ENCODE measurements around the gene SLC25A6. TPM values are rescaled to one million over a fixed set of nuclear protein-coding genes. Genes with fewer than 3 reads are reported as not detected.
A peak's percentile ranks its signal among the peaks of the same experiment; 100 is the strongest.
"Not testable (repeated sequence)": the region's sequence is repeated elsewhere in the genome, so short reads cannot be mapped to it uniquely, and the experiment has no call there.

The SLC25A6 gene
- total RNA-seq, 1 donor from 2014 or later = 147 TPM

GRCh38 chrX:1360171-1360570 lies 31.7 kb downstream of the SLC25A6 start:
- DNase-seq (ENCODE audit: low spot score) = no peak

GRCh38 chrX:1359477-1359873 lies 32.4 kb downstream of the SLC25A6 start:
- intact Hi-C loops (cut with DNase I) = no loop called here
- DNase-seq (ENCODE audit: low spot score) = no peak

More at GRCh38 chrX:1360171-1360570, 31.7 kb downstream of the SLC25A6 start:
- intact Hi-C loops (cut with DNase I) = no loop called here

GRCh38 chrX:1358793-1359476 lies 33.0 kb downstream of the SLC25A6 start:
- no peak for DNase-seq (ENCODE audit: low spot score)

GRCh38 chrX:1357993-1358392 lies 33.9 kb downstream of the SLC25A6 start:
- no peak for DNase-seq (ENCODE audit: low spot score)
- intact Hi-C loops (cut with DNase I) = no loop called here

More at GRCh38 chrX:1358793-1359476, 33.0 kb downstream of the SLC25A6 start:
- intact Hi-C loops (cut with DNase I) = no loop called here

DNA sequence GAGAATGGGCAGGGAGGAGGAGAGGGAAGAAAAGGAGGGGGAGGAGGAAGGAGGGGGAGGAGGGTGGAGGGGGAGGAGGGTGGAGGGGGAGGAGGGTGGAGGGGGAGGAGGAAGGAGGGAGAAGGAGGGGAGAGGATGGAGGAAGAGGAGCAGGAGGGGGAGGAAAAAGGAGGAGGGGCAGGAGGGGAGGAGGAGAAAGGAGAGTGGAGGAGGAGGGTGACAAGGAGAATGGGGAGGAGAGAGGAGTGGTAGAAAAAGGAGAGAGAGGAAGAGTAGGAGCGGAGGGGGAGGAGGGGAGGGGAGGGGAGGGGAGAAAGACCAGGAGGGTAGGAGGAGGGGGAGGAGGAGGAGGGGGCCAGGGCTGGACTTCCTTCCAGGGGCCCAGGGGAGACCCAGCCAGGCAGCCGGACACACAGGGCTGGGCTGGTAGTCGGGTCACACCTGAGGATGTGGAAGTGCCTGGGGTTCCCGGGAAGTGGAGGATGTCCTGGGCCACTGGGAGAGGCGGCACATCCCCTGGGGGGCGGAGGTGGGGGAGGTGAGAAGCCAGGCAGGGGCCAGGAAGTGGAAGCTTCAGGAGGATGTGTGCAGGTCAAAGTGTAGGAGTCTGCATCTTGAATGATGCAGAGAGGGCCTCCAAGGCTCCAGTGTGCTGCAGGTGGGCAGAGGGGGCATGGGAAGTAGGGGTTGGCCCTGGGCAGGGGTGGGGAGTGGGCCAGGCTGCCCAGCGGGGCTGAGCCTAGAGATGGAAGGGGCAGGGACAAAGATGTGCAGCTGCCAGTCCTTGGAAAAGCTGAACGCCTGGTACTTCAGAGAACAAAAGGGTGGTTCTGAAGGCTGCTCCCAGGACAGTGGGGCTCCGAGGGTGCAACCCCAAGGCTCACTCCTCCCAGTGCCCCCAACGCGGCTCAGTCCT lies 36.5 kb downstream of the SLC25A6 start:
- DNase-seq (ENCODE audit: low spot score) = no peak
- intact Hi-C loops (cut with DNase I) = no loop called here

GRCh38 chrX:1354036-1355019 lies 37.6 kb downstream of the SLC25A6 start:
- DNase-seq (ENCODE audit: low spot score) = no peak
- intact Hi-C loops (cut with DNase I) = no loop called here

GRCh38 chrX:1351981-1352714 lies 39.8 kb downstream of the SLC25A6 start:
- intact Hi-C loops (cut with DNase I) = no loop called here
- no peak for DNase-seq (ENCODE audit: low spot score)

DNA sequence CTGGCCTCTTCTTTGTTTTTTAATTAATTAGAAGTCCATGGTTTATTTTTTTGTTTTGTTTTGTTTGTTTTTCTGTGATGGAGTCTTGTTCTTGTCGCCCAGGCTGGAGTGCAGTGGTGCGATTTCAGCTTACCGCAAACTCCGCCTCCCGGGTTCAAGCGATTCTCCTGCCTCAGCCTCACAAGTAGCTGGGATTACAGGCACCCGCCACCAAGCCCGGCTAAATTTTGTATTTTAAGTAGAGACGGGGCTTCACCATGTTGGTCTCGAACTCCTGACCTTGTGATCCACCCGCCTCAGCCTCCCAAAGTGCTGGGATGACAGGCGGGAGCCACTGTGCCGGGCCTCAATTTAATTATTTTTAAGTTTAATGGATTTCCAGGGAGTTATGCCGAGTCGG lies 42.3 kb downstream of the SLC25A6 start:
- DNase-seq (ENCODE audit: low spot score); intact Hi-C loops (cut with DNase I): not testable (repeated sequence)

GRCh38 chrX:1341545-1342184 lies 50.2 kb downstream of the SLC25A6 start:
- intact Hi-C loops (cut with DNase I) = no loop called here
- DNase-seq (ENCODE audit: low spot score) = no peak

- intact Hi-C loops (cut with DNase I) = no loop called here
- no peak for DNase-seq (ENCODE audit: low spot score)
Measured at GRCh38 chrX:1336948-1337779, 54.7 kb downstream of the SLC25A6 start.

- intact Hi-C loops (cut with DNase I) = no loop called here
- peak; percentile 82 for DNase-seq (ENCODE audit: low spot score)
Measured at GRCh38 chrX:1336331-1336943, 55.5 kb downstream of the SLC25A6 start, which contains the start of gene IL3RA. IL3RA (plus strand) TSS chrX:1336785; CDS start chrX:1341766, 4,981 bp downstream.

Other genes starting within 250 kb of the SLC25A6 start
- gene CRLF2, start 179.5 kb downstream of the SLC25A6 start, total RNA-seq = not detected
- gene CSF2RA, start 123.3 kb downstream of the SLC25A6 start, total RNA-seq = 2.2 TPM
- 7.6 TPM for gene IL3RA, start 55.3 kb downstream of the SLC25A6 start, total RNA-seq
- gene ASMTL, start 60.8 kb upstream of the SLC25A6 start, total RNA-seq = 26.8 TPM
- gene P2RY8, start 145.1 kb upstream of the SLC25A6 start, total RNA-seq = 1.5 TPM
- gene AKAP17A, start 199.5 kb upstream of the SLC25A6 start, total RNA-seq = 19.9 TPM
- not detected for gene ASMT, start 222.9 kb upstream of the SLC25A6 start, total RNA-seq